Keratinocyte (primary cell): Measurements from ENCODE around the gene ZNG1C.
"Not testable (repeated sequence)": the region's sequence is repeated elsewhere in the genome, so short reads cannot be mapped to it uniquely, and the experiment has no call there.

ENCODE experiments used
- EZH2 ChIP-seq: IDR thresholded peaks from one replicate; pipeline ENCODE4 v1.6.1; 2012; ENCODE audit warnings: inconsistent platforms, mild to moderate bottlenecking, low read length, moderate library complexity
- TF ChIP-seq, protein P1 (sequence below), 3 experiments: IDR thresholded peaks in 1 of 3; conservative IDR thresholded peaks in 1 of 3; optimal IDR thresholded peaks in 1 of 3; 2 replicates in 2 of 3; 3 replicates in 1 of 3; pipeline versions ENCODE3 to v1.5.1; 2011; ENCODE audit warnings: low read length in 3 of 3, mild to moderate bottlenecking in 3 of 3, moderate library complexity in 2 of 3, control low read depth in 1 of 3, inconsistent platforms in 1 of 3; ENCODE audit not compliant: insufficient read depth in 2 of 3; ENCODE audit errors: extremely low read depth in 1 of 3

DNA sequence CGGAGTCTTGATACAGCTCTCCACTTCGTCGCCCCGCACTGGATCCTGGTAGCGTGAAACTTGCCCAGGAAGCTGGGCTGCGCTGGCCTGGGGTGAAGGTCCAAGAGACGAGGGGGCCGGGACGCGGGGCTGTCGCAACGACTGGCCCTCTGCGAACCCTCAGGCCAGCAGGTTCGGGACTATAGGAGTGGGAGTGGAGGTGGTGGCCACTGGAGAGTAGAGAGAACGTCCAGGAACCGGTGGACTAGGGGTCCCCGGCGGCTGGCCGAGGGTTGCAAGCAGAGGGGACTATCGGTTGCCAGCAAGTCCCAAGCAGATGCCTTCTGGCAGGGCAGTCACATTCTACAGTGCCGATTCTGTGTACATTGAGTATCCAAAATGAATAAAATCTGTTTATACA, 65.9 kb downstream of the ZNG1C start:
- TF ChIP-seq, protein P1, sequence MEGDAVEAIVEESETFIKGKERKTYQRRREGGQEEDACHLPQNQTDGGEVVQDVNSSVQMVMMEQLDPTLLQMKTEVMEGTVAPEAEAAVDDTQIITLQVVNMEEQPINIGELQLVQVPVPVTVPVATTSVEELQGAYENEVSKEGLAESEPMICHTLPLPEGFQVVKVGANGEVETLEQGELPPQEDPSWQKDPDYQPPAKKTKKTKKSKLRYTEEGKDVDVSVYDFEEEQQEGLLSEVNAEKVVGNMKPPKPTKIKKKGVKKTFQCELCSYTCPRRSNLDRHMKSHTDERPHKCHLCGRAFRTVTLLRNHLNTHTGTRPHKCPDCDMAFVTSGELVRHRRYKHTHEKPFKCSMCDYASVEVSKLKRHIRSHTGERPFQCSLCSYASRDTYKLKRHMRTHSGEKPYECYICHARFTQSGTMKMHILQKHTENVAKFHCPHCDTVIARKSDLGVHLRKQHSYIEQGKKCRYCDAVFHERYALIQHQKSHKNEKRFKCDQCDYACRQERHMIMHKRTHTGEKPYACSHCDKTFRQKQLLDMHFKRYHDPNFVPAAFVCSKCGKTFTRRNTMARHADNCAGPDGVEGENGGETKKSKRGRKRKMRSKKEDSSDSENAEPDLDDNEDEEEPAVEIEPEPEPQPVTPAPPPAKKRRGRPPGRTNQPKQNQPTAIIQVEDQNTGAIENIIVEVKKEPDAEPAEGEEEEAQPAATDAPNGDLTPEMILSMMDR (optimal IDR thresholded peaks at IDR 0.05 in 1 of 3, IDR thresholded peaks at IDR 0.05 in 1 of 3, conservative IDR thresholded peaks at IDR 0.05 in 1 of 3; ENCODE audit: extremely low read depth in 1 of 3, insufficient read depth in 2 of 3, low read length in 3 of 3) = not testable (repeated sequence)
- not testable (repeated sequence) for TF ChIP-seq EZH2
